SU-DHL-6 (cell line): ENCODE results near the gene MMP24OS.

Experiments used
- H2AFZ ChIP-seq: fragments of 200-600 bp; sonication (generic); 2 replicates; pipeline ENCODE4 v1.6.1; 2014; ENCODE audit warnings: low read depth, mild to moderate bottlenecking, moderate library complexity, mixed read lengths, antibody characterized with exemption, low read length; ENCODE audit not compliant: severe bottlenecking
- H3F3A ChIP-seq: fragments of 200-600 bp; shearing (Covaris generic); 2 replicates; pipeline ENCODE4 v1.6.0; 2016; ENCODE audit warnings: antibody characterized with exemption, mild to moderate bottlenecking; ENCODE audit not compliant: insufficient read depth
- H3K27ac ChIP-seq: fragments of 200-600 bp; sonication (generic); 2 replicates; pipeline ENCODE4 v1.5.1; 2016; ENCODE audit warnings: low read depth, mild to moderate bottlenecking, low read length, moderate library complexity, mixed read lengths
- H3K27me3 ChIP-seq: fragments of 200-600 bp; sonication (generic), shearing (Covaris generic); 2 replicates; pipeline ENCODE4 v1.6.0; 2014; ENCODE audit warnings: mild to moderate bottlenecking, low read length
- H3K36me3 ChIP-seq: fragments of 200-600 bp; sonication (generic); 2 replicates; pipeline ENCODE4 v1.6.1; 2014; ENCODE audit warnings: mild to moderate bottlenecking, low read length, mixed read lengths
- H3K4me2 ChIP-seq: fragments of 300-600, 200-600 bp; shearing (Covaris generic), sonication (generic); 2 replicates; pipeline ENCODE4 v1.6.0; 2014; ENCODE audit warnings: low read length, low read depth, mild to moderate bottlenecking; ENCODE audit not compliant: poor library complexity, severe bottlenecking
- H3K4me3 ChIP-seq: fragments of 200-600 bp; sonication (generic); 2 replicates; pipeline ENCODE4 v1.5.1; 2014; ENCODE audit warnings: antibody characterized with exemption, low read length, mild to moderate bottlenecking, mixed read lengths; ENCODE audit not compliant: insufficient read depth, poor library complexity, severe bottlenecking
- H3K79me2 ChIP-seq: fragments of 200-600 bp; sonication (generic); 2 replicates; pipeline ENCODE4 v1.6.1; 2014; ENCODE audit warnings: mild to moderate bottlenecking, low read length, moderate library complexity; ENCODE audit not compliant: insufficient read depth
- H3K9ac ChIP-seq: fragments of 200-600 bp; sonication (generic); 2 replicates; pipeline ENCODE4 v1.7.0; 2014; ENCODE audit warnings: mild to moderate bottlenecking, low read length
- H3K9me2 ChIP-seq: fragments of 200-600 bp; sonication (generic); replicated peaks from 2 replicates; pipeline ENCODE4 v1.6.1; 2014; ENCODE audit warnings: low read length; ENCODE audit not compliant: insufficient read depth
- H3K9me3 ChIP-seq: fragments of 200-600 bp; sonication (generic); 2 replicates; pipeline ENCODE4 v1.6.1; 2014; ENCODE audit warnings: low read length, mixed read lengths; ENCODE audit not compliant: insufficient read depth
- H4K20me1 ChIP-seq: fragments of 200-600 bp; sonication (generic); 2 replicates; pipeline ENCODE4 v1.6.1; 2014; ENCODE audit warnings: low read depth, mild to moderate bottlenecking, antibody characterized with exemption, low read length, moderate library complexity, mixed read lengths
- CTCF ChIP-seq: fragments of 200-600 bp; sonication (generic); IDR thresholded peaks from one replicate; pipeline ENCODE4 v1.5.1; 2017; ENCODE audit warnings: antibody characterized with exemption, mild to moderate bottlenecking, low read length, moderate library complexity; ENCODE audit not compliant: insufficient read depth, poor library complexity, severe bottlenecking
- EZH2phosphoT487 ChIP-seq: fragments of 200-600 bp; sonication (generic), shearing (Covaris generic); conservative IDR thresholded peaks from 2 replicates; pipeline ENCODE4 v1.6.1; 2018; ENCODE audit warnings: mild to moderate bottlenecking, antibody characterized with exemption, low read length, moderate library complexity, mixed read lengths

The MMP24OS gene

GRCh38 chr20:35271073-35271882, 6.6 kb downstream of the MMP24OS start:
- no peaks in the 10 kb centered on the region for H3F3A ChIP-seq
- H3K9me2 ChIP-seq: no peaks in the 10 kb centered on the region
- H3K9me3 ChIP-seq: no peaks in the 10 kb centered on the region
- H3K27me3 ChIP-seq: no peaks in the 10 kb centered on the region
- H3K36me3 ChIP-seq: no peaks in the 10 kb centered on the region
- no peak for TF ChIP-seq EZH2phosphoT487
- TF ChIP-seq CTCF: no peak
- H3K27ac ChIP-seq: no peak overlapping the region
- no peaks in the 10 kb centered on the region; the same call in 1 of the 2 replicates for H3K79me2 ChIP-seq
- no peak overlapping the region for H3K4me3 ChIP-seq
- no peak overlapping the region for H3K9ac ChIP-seq
- no peaks in the 10 kb centered on the region for H4K20me1 ChIP-seq
- no peak overlapping the region for H2AFZ ChIP-seq
- no peak overlapping the region for H3K4me2 ChIP-seq

- H3K36me3 ChIP-seq: no peaks in the 10 kb centered on the region
- no peak overlapping the region for H3K4me2 ChIP-seq
- no peaks in the 10 kb centered on the region for H4K20me1 ChIP-seq
- no peak overlapping the region for H3K9ac ChIP-seq
- no peaks in the 10 kb centered on the region for H3K9me3 ChIP-seq
- H3K4me3 ChIP-seq: no peak overlapping the region
- H3K9me2 ChIP-seq: no peaks in the 10 kb centered on the region
- no peaks in the 10 kb centered on the region for H3F3A ChIP-seq
- H3K27ac ChIP-seq: no peak overlapping the region
- H3K27me3 ChIP-seq: no peaks in the 10 kb centered on the region
- TF ChIP-seq CTCF: no peak
- no peak for TF ChIP-seq EZH2phosphoT487
- no peak overlapping the region for H2AFZ ChIP-seq
- H3K79me2 ChIP-seq: no peaks in the 10 kb centered on the region
Measured at GRCh38 chr20:35270021-35270902, 7.7 kb downstream of the MMP24OS start.

- Histone ChIP-seq H3K36me3 (no peaks in the 10 kb centered on the region), H2AFZ (no peak overlapping the region), H3K4me2 (no peak overlapping the region), H3K4me3 (no peak overlapping the region), H3F3A (no peaks in the 10 kb centered on the region), H3K27me3 (no peaks in the 10 kb centered on the region), H3K9me2 (no peaks in the 10 kb centered on the region), H3K79me2 (no peaks in the 10 kb centered on the region), H4K20me1 (no peaks in the 10 kb centered on the region), H3K9ac (no peak overlapping the region), H3K9me3 (no peaks in the 10 kb centered on the region), H3K27ac (no peak overlapping the region)
- TF ChIP-seq CTCF (peak; percentile 71), EZH2phosphoT487 (no peak)
Measured at GRCh38 chr20:35269055-35269781, 8.7 kb downstream of the MMP24OS start.
